ENCODE measurements around the gene ITGAL. TPM values are rescaled to one million over a fixed set of nuclear protein-coding genes. Genes with fewer than 3 reads are reported as not detected.
A peak's percentile ranks its signal among the peaks of the same experiment; 100 is the strongest.

Gene ITGAL
- total and polyA plus RNA-seq, 2 experiments from 2014 or later: 0.95 to 3.4 TPM

GRCh38 chr16:30503403-30504296 lies 31.1 kb downstream of the ITGAL start:
- no peak overlapping the region for H3K27ac ChIP-seq
- no peak overlapping the region for H3K4me3 ChIP-seq
- no peak overlapping the region for H2AFZ ChIP-seq
- no peaks in the 10 kb centered on the region for H4K20me1 ChIP-seq (ENCODE audit: insufficient read depth, poor library complexity, severe bottlenecking)
- no peaks in the 10 kb centered on the region for H3K9me2 ChIP-seq (replicated peaks; ENCODE audit: insufficient read depth)
- H3K36me3 ChIP-seq (replicated peaks; ENCODE audit: insufficient read depth, low read depth): no peaks in the 10 kb centered on the region
- no peak for DNase-seq (ENCODE audit: low spot score)
- no peak overlapping the region for H3K4me2 ChIP-seq
- H3K27me3 ChIP-seq: no peaks in the 10 kb centered on the region
- no peaks in the 10 kb centered on the region for H3K9me3 ChIP-seq (ENCODE audit: low read depth)
- H3K4me1 ChIP-seq (ENCODE audit: insufficient read depth): no peaks in the 10 kb centered on the region
- no peaks in the 10 kb centered on the region for H3K79me2 ChIP-seq
- TF ChIP-seq EZH2phosphoT487 (IDR thresholded peaks at IDR 0.05; ENCODE audit: low read depth, severe bottlenecking, unreplicated experiment): no peak
- TF ChIP-seq EZH2 (IDR thresholded peaks at IDR 0.05; ENCODE audit: borderline replicate concordance): no peak
- no peak for TF ChIP-seq CTCF (IDR thresholded peaks at IDR 0.05; ENCODE audit: poor library complexity)
- WGBS (ENCODE audit: low lambda C conversion rate, missing lambda C conversion rate): 74% methylated on average over 6 of the region's 6 CpGs

GRCh38 chr16:30509081-30509765 lies 36.7 kb downstream of the ITGAL start:
- Histone ChIP-seq H2AFZ (no peak overlapping the region), H3K36me3 (replicated peaks; ENCODE audit: insufficient read depth, low read depth) (no peaks in the 10 kb centered on the region), H3K9me2 (replicated peaks; ENCODE audit: insufficient read depth) (no peaks in the 10 kb centered on the region), H3K27ac (no peak overlapping the region), H3K9me3 (ENCODE audit: low read depth) (no peaks in the 10 kb centered on the region), H3K4me1 (ENCODE audit: insufficient read depth) (no peaks in the 10 kb centered on the region), H3K27me3 (no peaks in the 10 kb centered on the region), H4K20me1 (ENCODE audit: insufficient read depth, poor library complexity, severe bottlenecking) (no peaks in the 10 kb centered on the region), H3K4me3 (no peak overlapping the region), H3K79me2 (no peaks in the 10 kb centered on the region), H3K4me2 (no peak overlapping the region)
- no peak for DNase-seq (ENCODE audit: low spot score)
- TF ChIP-seq CTCF (IDR thresholded peaks at IDR 0.05; ENCODE audit: poor library complexity) (no peak), EZH2phosphoT487 (IDR thresholded peaks at IDR 0.05; ENCODE audit: low read depth, severe bottlenecking, unreplicated experiment) (no peak), EZH2 (IDR thresholded peaks at IDR 0.05; ENCODE audit: borderline replicate concordance) (no peak)
- 74% methylated on average over 4 of the region's 4 CpGs for WGBS (ENCODE audit: low lambda C conversion rate, missing lambda C conversion rate)

- TF ChIP-seq CTCF (IDR thresholded peaks at IDR 0.05; ENCODE audit: poor library complexity): no peak
- no peak for TF ChIP-seq EZH2 (IDR thresholded peaks at IDR 0.05; ENCODE audit: borderline replicate concordance)
- no peak for TF ChIP-seq EZH2phosphoT487 (IDR thresholded peaks at IDR 0.05; ENCODE audit: low read depth, severe bottlenecking, unreplicated experiment)
- H3K4me2 ChIP-seq: no peak overlapping the region
- no peaks in the 10 kb centered on the region for H3K79me2 ChIP-seq
- no peaks in the 10 kb centered on the region for H3K9me3 ChIP-seq (ENCODE audit: low read depth)
- H3K4me1 ChIP-seq (ENCODE audit: insufficient read depth): no peaks in the 10 kb centered on the region
- 65% methylated on average over 4 of the region's 4 CpGs for WGBS (ENCODE audit: low lambda C conversion rate, missing lambda C conversion rate)
- H3K9me2 ChIP-seq (replicated peaks; ENCODE audit: insufficient read depth): no peaks in the 10 kb centered on the region
- H3K4me3 ChIP-seq: no peak overlapping the region
- H3K27me3 ChIP-seq: no peaks in the 10 kb centered on the region
- H3K36me3 ChIP-seq (replicated peaks; ENCODE audit: insufficient read depth, low read depth): no peaks in the 10 kb centered on the region
- no peaks in the 10 kb centered on the region for H4K20me1 ChIP-seq (ENCODE audit: insufficient read depth, poor library complexity, severe bottlenecking)
- peak overlapping the region; percentile 23 for H3K27ac ChIP-seq
- peak; percentile 26 for DNase-seq (ENCODE audit: low spot score)
- no peak overlapping the region for H2AFZ ChIP-seq
Measured at GRCh38 chr16:30510376-30510938, 37.9 kb downstream of the ITGAL start.

Measured in hepatocyte (in vitro differentiated cells).